ENCODE measurements around the gene GIT1. TPM values are rescaled to one million over a fixed set of nuclear protein-coding genes. Genes with fewer than 3 reads are reported as not detected.
"Not testable (repeated sequence)": the region's sequence is repeated elsewhere in the genome, so short reads cannot be mapped to it uniquely, and the experiment has no call there.

Gene GIT1
- total and polyA plus RNA-seq, 5 donors, result 25.5 to 37.8 (median 32.0) TPM

DNA sequence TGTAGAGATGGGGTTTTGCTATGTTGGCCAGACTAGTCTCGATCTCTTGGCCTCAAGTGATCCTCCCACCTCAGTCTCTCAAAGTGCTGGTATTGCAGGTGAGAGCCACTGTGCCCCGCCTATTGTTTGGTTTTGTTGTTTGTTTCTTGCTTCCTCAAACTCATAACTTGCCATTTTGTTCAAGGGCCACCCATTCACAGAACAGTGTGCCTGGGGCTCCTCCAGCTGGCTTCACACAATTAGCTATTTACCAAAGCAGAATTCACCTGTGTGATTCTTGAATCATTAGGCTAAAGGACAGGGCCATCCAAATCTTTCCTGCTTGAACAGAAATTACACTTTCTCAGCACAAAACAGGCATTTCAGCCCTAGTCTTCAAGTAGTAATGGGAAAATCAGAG is 29.8 kb downstream of the GIT1 start:
- ATAC-seq, result no peak
- intact Hi-C loops (cut with DNase I), result no loop called here

DNA sequence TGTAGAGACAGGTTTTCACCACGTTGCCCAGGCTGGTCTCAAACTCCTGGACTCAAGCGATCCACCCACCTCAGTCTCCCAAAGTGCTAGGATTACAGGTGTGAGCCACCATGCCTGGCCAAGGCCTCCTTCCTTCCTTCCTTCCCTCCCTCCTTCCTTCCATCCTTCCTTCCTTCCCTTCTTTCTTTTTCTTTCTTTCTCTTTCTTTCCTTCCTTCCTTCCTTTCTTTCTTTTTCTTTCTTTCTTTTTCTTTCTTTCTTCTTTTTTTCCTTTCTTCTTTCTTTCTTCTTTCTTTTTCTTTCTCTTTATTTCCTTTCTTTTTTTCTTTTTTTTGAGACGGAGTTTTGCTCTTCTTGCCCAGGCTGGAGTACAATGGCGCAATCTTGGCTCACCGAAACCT is 31.3 kb downstream of the GIT1 start:
- H3K27ac ChIP-seq (ENCODE audit: low read length); ATAC-seq; H3K4me1 ChIP-seq (ENCODE audit: control insufficient read depth, insufficient read depth, low read length); H3K4me3 ChIP-seq (ENCODE audit: low read length); intact Hi-C loops (cut with DNase I); H3K27me3 ChIP-seq (ENCODE audit: control insufficient read depth, insufficient read depth); H3K9me3 ChIP-seq (ENCODE audit: control insufficient read depth, low read length); DNase-seq: not testable (repeated sequence)
- WGBS, result 91% methylated on average over 5 of the region's 5 CpGs

More for the DNA sequence above, 29.8 kb downstream of the GIT1 start:
- no peaks in the 10 kb centered on the region for H3K27me3 ChIP-seq (ENCODE audit: control insufficient read depth, insufficient read depth)
- peaks cover 5% of the 10 kb centered on the region for H3K4me1 ChIP-seq (ENCODE audit: control insufficient read depth, insufficient read depth, low read length)
- no peak overlapping the region for H3K27ac ChIP-seq (ENCODE audit: low read length)
- no peaks in the 10 kb centered on the region for H3K9me3 ChIP-seq (ENCODE audit: control insufficient read depth, low read length)
- H3K4me3 ChIP-seq (ENCODE audit: low read length), result no peak overlapping the region
- DNase-seq, result no peak
- 98% methylated on average over 2 of the region's 2 CpGs for WGBS

DNA sequence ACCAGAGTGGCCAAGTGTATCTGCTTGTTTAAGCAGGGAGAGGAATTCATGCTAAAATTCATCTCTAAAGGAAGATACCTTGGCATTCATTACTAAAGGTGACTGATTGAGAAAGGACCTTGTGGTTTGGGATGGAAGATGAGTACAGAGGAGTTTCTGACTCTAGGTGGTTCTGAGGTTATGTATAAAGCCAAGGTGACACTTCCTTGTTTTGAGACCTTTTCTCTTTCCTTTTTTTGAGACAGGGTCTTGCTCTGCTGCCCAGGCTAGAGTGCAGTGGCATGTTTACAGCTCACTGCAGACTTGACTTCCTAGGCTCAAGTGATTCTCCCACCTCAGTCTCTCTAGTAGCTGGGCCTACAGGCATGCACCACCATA is 31.7 kb downstream of the GIT1 start:
- DNase-seq (no peak), ATAC-seq (no peak)
- Histone ChIP-seq H3K27me3 (ENCODE audit: control insufficient read depth, insufficient read depth) (no peaks in the 10 kb centered on the region), H3K9me3 (ENCODE audit: control insufficient read depth, low read length) (no peaks in the 10 kb centered on the region), H3K27ac (ENCODE audit: low read length) (no peak overlapping the region), H3K4me1 (ENCODE audit: control insufficient read depth, insufficient read depth, low read length) (peaks cover 5% of the 10 kb centered on the region), H3K4me3 (ENCODE audit: low read length) (no peak overlapping the region)
- intact Hi-C loops (cut with DNase I), result no loop called here

DNA sequence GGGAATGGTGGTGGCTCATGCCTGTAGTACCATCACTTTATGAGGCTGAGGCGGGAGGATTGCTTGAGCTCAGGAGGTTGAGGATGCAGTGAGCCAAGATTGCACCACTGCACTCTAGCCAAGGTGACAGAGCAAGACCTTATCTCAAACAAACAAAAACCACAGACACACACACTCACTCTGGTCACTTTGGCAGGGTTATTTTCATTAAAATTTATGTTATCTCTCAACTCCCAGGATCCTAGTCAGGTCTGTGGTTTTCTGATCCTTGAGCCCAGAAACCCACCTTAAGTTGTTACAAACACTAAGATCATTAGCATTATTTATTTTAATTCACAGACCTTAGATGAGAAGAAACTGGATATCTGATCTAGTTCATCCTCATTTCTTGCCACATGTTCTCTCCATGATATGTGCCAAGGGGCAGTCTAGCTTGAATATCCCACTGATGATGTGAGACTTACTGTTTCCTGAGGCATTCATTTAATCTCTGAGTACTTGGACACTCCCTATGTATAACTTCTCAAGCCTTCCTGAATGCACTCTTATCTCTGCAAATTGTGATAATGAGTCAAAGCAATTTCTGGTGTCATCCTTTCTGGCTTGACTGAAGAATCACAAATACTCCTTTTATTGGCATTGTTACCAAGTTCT is 32.2 kb downstream of the GIT1 start:
- no peak for ATAC-seq
- H3K4me3 ChIP-seq (ENCODE audit: low read length), result no peak overlapping the region

DNA sequence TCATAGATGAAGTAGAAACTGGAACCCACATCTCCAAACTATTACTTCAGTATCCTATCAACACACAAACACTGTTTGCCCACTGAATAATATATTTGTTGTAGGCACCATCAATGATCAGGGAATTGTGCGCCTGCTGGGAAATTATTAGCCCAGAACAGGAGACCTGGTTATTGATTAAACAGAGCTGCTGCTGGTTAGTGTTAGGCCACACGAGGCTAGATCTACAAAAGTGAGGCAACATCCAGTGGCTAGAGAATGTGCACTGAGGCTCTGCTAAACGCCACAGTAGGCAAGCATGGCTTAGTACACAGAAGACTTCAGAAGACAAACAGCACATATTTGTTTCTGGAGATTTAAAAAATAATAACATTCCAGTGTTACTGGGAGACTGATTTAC is 33.6 kb downstream of the GIT1 start:
- intact Hi-C loops (cut with DNase I), result no loop called here
- WGBS, result 84% methylated on average over 3 of the region's 3 CpGs
- H3K9me3 ChIP-seq (ENCODE audit: control insufficient read depth, low read length), result no peaks in the 10 kb centered on the region

More for the DNA sequence above, 32.2 kb downstream of the GIT1 start:
- Histone ChIP-seq H3K27me3 (ENCODE audit: control insufficient read depth, insufficient read depth) (no peaks in the 10 kb centered on the region), H3K9me3 (ENCODE audit: control insufficient read depth, low read length) (no peaks in the 10 kb centered on the region), H3K27ac (ENCODE audit: low read length) (no peak overlapping the region), H3K4me1 (ENCODE audit: control insufficient read depth, insufficient read depth, low read length) (peaks cover 5% of the 10 kb centered on the region)
- intact Hi-C loops (cut with DNase I), result no loop called here
- 89% methylated on average over 1 of the region's 1 CpG for WGBS
- no peak for DNase-seq

DNA sequence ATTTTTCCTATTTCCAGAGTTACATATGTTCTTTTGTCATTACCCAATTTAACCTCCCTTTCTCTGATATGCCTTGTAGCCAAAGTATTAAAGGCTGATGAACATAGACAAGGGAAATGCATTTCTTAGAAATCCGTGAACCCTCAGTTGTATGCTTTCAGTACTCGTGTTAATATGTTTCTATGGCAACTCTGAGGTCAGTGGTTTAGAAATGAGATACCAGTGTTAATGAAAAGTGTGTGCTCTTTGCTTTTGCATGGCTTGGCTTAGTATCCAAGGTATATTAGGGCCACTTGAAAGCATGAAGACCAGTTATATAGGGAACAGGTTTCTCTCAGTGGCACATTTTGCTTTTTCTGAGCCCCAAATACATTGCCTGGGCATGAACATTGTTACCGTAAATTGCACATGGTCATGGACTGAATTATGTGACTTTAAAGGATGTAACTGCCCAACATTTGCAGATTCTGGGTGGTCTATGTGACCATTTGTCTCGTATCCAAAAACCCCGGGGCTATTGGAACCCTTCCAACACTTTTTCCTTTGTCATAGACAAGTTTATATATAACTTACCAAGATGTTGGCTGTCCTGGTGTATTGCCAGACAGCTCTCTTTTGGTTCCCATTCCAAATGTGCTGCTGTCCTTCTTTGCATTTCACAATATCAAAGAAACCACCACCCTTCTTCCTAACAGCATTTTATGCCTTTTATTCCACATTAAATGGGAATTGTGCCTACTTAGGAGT is 40.1 kb downstream of the GIT1 start:
- no peak for ATAC-seq
- 28% methylated on average over 5 of the region's 5 CpGs for WGBS

More for the DNA sequence above, 33.6 kb downstream of the GIT1 start:
- Histone ChIP-seq H3K27me3 (ENCODE audit: control insufficient read depth, insufficient read depth) (no peaks in the 10 kb centered on the region), H3K4me1 (ENCODE audit: control insufficient read depth, insufficient read depth, low read length) (no peaks in the 10 kb centered on the region), H3K27ac (ENCODE audit: low read length) (no peak overlapping the region), H3K4me3 (ENCODE audit: low read length) (no peak overlapping the region)
- ATAC-seq (no peak), DNase-seq (no peak)

DNA sequence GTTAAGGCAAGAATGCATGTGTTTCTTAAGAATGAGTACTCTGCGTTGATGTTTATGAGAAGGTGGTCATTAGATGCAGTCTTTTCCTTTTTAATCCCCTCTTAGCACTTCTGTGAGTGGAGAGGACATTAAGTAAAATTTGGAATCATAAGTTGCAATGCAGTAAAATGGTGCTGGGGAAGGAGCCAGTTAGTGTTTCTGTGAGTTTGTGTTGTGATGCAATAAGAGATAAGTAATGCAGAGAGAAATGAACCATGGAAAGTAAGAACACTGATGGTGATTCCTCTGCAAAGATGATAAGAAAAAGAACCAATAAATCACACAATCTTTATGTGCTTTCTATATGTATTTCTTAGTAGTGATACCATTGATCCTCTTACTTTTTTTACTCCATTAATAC is 42.6 kb downstream of the GIT1 start:
- H3K27ac ChIP-seq (ENCODE audit: low read length), result no peak overlapping the region
- DNase-seq (no peak), ATAC-seq (no peak)
- H3K4me3 ChIP-seq (ENCODE audit: low read length), result no peak overlapping the region
- H3K9me3 ChIP-seq (ENCODE audit: control insufficient read depth, low read length), result no peaks in the 10 kb centered on the region
- 97% methylated on average over 1 of the region's 1 CpG for WGBS
- H3K4me1 ChIP-seq (ENCODE audit: control insufficient read depth, insufficient read depth, low read length), result no peaks in the 10 kb centered on the region
- intact Hi-C loops (cut with DNase I), result no loop called here
- H3K27me3 ChIP-seq (ENCODE audit: control insufficient read depth, insufficient read depth), result no peaks in the 10 kb centered on the region

More for the DNA sequence above, 40.1 kb downstream of the GIT1 start:
- intact Hi-C loops (cut with DNase I), result no loop called here
- Histone ChIP-seq H3K4me3 (ENCODE audit: low read length) (no peak overlapping the region), H3K9me3 (ENCODE audit: control insufficient read depth, low read length) (no peaks in the 10 kb centered on the region), H3K27me3 (ENCODE audit: control insufficient read depth, insufficient read depth) (no peaks in the 10 kb centered on the region), H3K27ac (ENCODE audit: low read length) (no peak overlapping the region), H3K4me1 (ENCODE audit: control insufficient read depth, insufficient read depth, low read length) (no peaks in the 10 kb centered on the region)
- no peak for DNase-seq

DNA sequence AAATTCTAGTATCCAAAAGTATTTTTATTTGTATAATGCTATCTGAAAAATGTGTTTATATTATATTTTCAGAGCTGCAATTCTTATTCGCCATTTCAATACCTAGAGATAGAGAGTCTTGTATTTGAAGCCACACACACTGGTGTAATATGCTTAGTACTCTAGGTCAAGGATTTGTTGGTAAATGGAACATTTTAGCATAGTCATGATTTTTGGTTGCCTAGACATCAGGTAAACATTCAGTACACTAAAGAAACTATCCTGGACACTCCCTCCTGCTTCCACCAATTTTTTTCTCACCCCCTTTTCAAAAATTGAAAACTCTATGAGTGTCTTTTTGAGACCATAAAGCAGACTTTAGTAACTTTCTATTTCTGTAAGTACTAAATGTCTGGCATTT is 43.4 kb downstream of the GIT1 start:
- Histone ChIP-seq H3K27me3 (ENCODE audit: control insufficient read depth, insufficient read depth) (no peaks in the 10 kb centered on the region), H3K4me1 (ENCODE audit: control insufficient read depth, insufficient read depth, low read length) (no peaks in the 10 kb centered on the region), H3K4me3 (ENCODE audit: low read length) (no peak overlapping the region), H3K27ac (ENCODE audit: low read length) (no peak overlapping the region), H3K9me3 (ENCODE audit: control insufficient read depth, low read length) (no peaks in the 10 kb centered on the region)
- DNase-seq, result no peak
- intact Hi-C loops (cut with DNase I), result no loop called here
- WGBS, result 99% methylated on average over 1 of the region's 1 CpG
- no peak for ATAC-seq

DNA sequence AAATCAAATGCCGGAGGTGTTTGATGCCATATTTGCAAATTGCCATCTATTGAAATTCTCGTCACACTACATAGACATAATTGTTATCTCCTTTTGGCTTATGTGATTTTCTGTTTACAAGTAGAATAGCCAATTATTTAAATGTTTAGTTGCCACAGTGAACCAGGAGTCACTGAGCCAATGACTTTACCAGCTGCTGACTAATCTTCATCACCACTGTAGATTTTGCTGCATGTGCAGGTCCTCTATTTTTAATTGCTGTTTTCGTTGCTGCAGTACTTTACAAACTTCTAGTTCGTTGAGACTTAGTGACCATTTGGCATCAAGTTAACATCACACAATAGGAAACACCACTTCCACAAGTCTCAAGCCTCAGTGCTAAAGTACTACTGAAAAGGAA is 45.4 kb downstream of the GIT1 start:
- no peaks in the 10 kb centered on the region for H3K9me3 ChIP-seq (ENCODE audit: control insufficient read depth, low read length)
- 87% methylated on average over 4 of the region's 4 CpGs for WGBS
- intact Hi-C loops (cut with DNase I), result no loop called here
- ATAC-seq (no peak), DNase-seq (no peak)
- H3K4me3 ChIP-seq (ENCODE audit: low read length), result no peak overlapping the region
- H3K4me1 ChIP-seq (ENCODE audit: control insufficient read depth, insufficient read depth, low read length), result no peaks in the 10 kb centered on the region
- H3K27me3 ChIP-seq (ENCODE audit: control insufficient read depth, insufficient read depth), result no peaks in the 10 kb centered on the region
- no peak overlapping the region for H3K27ac ChIP-seq (ENCODE audit: low read length)

DNA sequence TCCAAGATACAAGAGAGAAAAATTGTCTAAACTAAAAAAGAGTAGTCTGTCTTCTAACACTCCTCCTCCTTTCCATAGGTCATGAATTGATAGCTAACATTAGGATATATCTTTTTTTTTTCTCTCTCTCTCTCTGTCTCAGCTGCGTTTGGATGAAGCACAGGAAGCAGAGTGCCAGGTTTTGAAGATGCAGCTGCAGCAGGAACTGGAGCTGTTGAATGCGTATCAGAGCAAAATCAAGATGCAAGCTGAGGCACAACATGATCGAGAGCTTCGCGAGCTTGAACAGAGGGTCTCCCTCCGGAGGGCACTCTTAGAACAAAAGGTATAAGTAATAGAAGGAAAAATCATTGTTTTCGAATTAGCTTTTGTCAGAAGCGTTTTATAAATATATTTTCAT is 55.5 kb downstream of the GIT1 start:
- 89% methylated on average over 8 of the region's 8 CpGs for WGBS
- no peaks in the 10 kb centered on the region for H3K4me1 ChIP-seq (ENCODE audit: control insufficient read depth, insufficient read depth, low read length)
- no peaks in the 10 kb centered on the region for H3K9me3 ChIP-seq (ENCODE audit: control insufficient read depth, low read length)
- no peak for ATAC-seq
- H3K27ac ChIP-seq (ENCODE audit: low read length), result no peak overlapping the region
- H3K4me3 ChIP-seq (ENCODE audit: low read length), result no peak overlapping the region
- intact Hi-C loops (cut with DNase I), result loop anchor here in 1 of 4 donors (10.0 kb wide), 1 partner anchor 159 kb away; no protein-coding TSS in a partner anchor
- H3K27me3 ChIP-seq (ENCODE audit: control insufficient read depth, insufficient read depth), result no peaks in the 10 kb centered on the region
- DNase-seq, result no peak

DNA sequence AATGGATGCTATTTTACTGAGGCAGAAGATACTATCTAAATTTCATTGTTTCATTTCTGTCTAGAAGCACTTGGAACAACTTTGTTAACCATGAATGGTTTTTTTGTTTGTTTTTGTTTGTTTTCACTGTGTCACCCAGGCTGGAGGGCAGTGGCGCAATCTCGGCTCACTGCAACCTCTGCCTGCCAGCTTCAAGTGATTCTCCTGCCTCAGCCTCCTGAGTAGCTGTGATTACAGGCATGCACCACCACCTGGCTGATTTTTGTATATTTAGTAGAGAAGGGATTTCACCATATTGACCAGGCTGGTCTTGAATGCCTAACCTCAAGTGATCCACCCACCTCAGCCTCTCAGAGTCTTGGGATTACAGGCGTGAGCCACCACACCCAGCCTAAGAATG is 63.1 kb downstream of the GIT1 start:
- no peaks in the 10 kb centered on the region for H3K27me3 ChIP-seq (ENCODE audit: control insufficient read depth, insufficient read depth)
- no peaks in the 10 kb centered on the region for H3K4me1 ChIP-seq (ENCODE audit: control insufficient read depth, insufficient read depth, low read length)
- intact Hi-C loops (cut with DNase I), result no loop called here
- no peak overlapping the region for H3K4me3 ChIP-seq (ENCODE audit: low read length)
- no peak for DNase-seq
- H3K27ac ChIP-seq (ENCODE audit: low read length), result no peak overlapping the region
- no peaks in the 10 kb centered on the region for H3K9me3 ChIP-seq (ENCODE audit: control insufficient read depth, low read length)
- WGBS, result 93% methylated on average over 3 of the region's 3 CpGs
- no peak for ATAC-seq
